NT2/D1 (cell line): ENCODE results near the gene CPNE1.

Experiments
- SUZ12 ChIP-seq: IDR thresholded peaks from 2 replicates; pipeline ENCODE4 v1.6.1; 2011; ENCODE audit not compliant: insufficient read length, insufficient read depth; ENCODE audit errors: extremely low read depth
- YY1 ChIP-seq: IDR thresholded peaks from 2 replicates; pipeline ENCODE4 v1.6.1; 2011; ENCODE audit not compliant: insufficient read length, insufficient read depth
- ZNF274 ChIP-seq: IDR thresholded peaks from 2 replicates; pipeline ENCODE4 v1.6.1; 2011; ENCODE audit warnings: mild to moderate bottlenecking, low read depth, low read length

- no peak for TF ChIP-seq YY1
- no peak for TF ChIP-seq ZNF274
- TF ChIP-seq SUZ12: no peak
Measured at GRCh38 chr20:35621560-35621946, 43.1 kb downstream of the CPNE1 start.
